T-helper 22 cell (primary cell): ENCODE measurements around the gene BICDL2.

Source experiments
- DNase-seq: peaks from one replicate; pipeline ENCODE4 v3.0.0-alpha.2; 2020; ENCODE audit warnings: low read depth

Gene BICDL2

DNA sequence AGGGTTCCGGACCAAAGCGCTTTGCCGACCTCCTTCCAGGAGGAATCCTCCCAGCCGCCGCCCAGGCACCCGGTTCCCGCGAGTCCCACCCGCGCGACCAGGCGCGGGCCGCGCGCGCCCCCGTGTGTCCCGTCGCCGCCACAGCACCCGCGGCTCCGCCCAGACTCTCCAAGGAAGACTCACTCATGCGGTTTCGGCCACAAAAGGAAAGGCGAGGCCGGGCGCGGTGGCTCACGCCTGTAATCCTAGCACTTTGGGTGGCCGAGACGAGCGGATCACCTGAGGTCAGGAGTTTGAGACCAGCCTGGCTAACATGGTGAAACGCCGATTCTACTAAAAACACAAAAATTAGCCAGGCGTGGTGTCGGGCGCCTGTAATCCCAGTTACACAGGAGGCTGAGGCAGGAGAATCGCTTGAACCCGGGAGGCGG lies 53.0 kb downstream of the BICDL2 start:
- DNase-seq: no peak

DNA sequence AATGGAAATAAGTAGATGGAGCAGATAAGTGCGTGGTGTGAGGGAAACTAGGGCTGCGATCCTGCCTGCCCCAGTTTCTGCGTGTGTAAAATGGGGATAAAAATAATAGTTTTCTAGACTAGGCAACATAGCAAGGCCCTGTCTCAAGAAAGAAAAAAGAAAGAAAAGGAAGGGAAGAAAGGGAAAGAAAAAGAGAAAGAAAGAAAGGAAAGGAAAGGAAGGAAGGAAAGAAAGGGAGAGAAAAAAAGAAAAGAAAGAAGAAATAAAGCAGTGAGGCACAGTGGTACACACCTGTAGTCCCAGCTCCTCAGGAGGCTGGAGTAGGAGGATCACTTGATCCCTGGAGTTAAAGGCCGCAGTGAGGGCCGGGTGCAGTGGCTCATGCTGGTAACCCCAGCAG lies 54.3 kb downstream of the BICDL2 start:
- no peak for DNase-seq

DNA sequence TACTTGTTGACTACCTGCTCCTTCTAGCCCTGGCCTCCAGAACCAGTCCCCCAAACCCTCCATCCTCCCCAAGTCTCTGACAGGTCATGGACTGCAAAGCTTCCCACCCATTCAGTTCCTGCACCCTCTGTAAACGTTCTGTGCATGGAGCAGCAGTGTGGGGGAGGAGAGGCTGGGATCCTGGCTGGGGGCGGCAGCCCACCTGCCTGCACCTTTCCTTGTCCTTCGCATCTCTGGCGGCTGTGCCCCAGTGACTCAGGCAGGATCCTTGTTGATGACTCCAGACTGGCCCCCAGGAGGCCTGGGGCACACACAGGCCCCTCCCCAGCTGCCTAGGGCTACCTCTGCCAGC lies 54.9 kb downstream of the BICDL2 start:
- DNase-seq: no peak

DNA sequence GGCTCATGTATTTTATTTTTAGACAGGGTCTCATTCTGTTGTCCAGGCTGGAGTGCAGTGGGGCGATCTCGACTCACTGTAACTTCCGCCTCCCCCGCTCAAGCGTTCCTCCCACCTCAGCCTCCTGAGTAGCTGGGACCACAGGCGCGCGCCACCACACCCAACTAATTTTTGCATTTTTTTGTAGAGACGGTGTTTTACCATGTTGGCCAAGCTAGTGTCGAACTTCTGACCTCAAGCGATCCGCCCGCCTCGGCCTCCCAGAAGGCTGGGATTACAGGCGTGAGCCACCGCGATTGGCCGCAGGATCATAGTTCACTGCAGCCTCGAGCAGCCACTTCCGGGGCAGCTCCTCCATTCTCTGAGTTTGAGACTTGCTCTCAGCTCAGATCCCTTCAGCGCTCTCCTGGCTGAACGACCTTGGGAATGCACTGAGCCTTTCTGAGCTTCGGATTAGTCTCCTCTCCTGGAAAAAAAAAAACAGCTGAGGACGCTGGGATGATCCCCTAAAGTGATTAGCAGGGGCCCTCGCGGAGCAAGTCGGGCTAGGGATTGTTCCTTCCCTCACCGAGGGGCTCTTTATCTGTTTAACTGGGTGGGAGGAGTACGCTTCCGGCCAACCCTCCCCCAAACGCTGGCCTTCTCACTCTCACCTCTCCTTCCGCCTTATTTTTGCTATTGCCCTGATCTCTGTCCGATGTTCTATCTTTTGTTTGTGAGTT lies 55.4 kb downstream of the BICDL2 start:
- DNase-seq: no peak

DNA sequence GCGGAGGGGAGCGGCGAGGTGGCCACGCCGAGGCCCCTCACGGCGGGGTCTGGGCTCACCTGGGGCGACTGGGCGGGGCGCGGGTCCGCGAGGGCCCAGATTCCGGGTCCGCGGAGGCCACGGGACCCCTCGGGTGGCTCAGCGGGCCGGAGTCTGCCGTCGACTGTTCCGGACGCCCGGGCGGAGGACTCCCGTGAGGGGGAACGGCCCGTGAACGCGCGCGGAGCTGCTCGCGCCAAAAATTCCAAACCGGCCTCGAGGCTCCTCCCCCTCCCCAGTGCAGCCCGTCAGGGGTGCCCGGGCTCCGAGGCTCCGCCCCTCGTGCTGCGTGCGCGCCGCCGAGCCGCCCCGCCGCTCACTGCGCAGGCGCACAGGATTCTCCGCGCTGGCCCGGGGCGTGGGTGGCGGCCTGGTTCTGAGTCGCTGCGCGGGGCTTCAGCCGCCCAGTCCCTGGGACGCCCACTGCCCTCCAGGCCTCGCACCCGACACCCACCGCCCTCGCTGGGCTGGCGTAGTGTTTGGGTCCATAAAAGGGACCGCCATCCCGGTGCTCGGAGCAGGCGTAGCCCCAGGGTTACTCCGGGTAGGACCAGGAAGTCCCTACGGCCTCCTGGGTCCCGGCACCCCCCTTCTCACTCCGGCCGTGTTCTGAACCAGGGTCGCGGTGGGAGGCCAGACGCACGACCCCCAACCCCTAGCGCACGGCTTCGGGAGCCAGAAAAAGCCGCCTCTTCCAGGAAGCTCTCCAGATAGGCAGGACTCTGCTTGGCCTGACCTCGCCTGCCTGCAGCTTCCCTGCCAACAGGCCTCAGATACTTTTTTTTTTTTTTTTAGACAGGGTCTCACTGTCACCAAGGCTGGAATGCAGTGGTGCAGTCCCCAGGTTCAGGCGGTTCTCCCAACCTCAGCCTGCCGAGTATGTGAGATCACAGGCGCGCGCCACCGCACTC lies 56.2 kb downstream of the BICDL2 start, which contains the start of gene PKMYT1:
PKMYT1 (minus strand) TSS at position 220 of the 950 bp plus-strand sequence. CDS start 789 bp downstream, outside the sequence.
- peak; percentile 84 for DNase-seq

DNA sequence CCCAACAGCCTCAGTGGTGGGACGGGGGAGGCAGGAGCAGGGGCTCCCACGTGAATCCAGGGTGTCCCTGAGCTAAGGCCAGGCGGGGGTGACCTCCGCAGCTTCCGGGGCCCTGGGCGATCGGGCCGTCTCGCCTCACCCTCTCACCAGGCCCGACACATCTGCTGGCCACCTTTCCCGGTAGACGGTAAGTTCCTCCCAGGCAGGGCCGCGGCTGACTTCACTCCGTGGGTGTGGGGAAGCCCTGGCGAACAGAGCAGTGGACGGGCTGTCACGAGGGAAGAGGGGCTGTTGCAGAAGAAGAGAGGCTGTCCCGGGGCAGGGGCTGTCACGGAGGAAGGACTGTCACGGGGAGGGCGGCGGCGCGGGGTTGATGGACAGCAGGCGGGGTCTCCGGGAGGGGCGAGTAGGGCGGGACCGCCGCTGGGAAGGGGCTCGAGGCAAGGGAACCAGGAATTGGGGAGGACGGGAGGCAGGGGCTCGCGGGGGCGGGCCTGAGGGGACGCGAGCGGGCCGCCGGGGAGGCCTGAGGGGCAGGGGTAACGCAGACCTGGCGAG lies 57.0 kb downstream of the BICDL2 start:
- DNase-seq: no peak
